IPS-NIHi7 (cell line): ENCODE results near the gene SEPTIN10.

Experiments used
- DNase-seq: peaks from one replicate; pipeline ENCODE4 v3.0.0; 2012; ENCODE audit warnings: mixed read lengths; ENCODE audit errors: extremely low spot score

SEPTIN10 gene

GRCh38 chr2:109497911-109498870, 115.6 kb downstream of the SEPTIN10 start:
- no peak for DNase-seq

GRCh38 chr2:109497463-109497862, 116.3 kb downstream of the SEPTIN10 start:
- no peak for DNase-seq

- DNase-seq, result no peak
Observed at GRCh38 chr2:109494351-109494750, 119.4 kb downstream of the SEPTIN10 start.

GRCh38 chr2:109493176-109493935, 120.4 kb downstream of the SEPTIN10 start:
- no peak for DNase-seq
